KMS-11 (cell line): ENCODE measurements around the gene MRPL42.

Experiments
- H2AFZ ChIP-seq: fragments of 200-600 bp; sonication (generic); 2 replicates; pipeline ENCODE4 v1.6.1; 2016; ENCODE audit warnings: antibody characterized with exemption, mixed run types, low read depth
- H3K27ac ChIP-seq: fragments of 200-600 bp; sonication (generic); 2 replicates; pipeline ENCODE4 v1.6.1; 2016; ENCODE audit warnings: mild to moderate bottlenecking, mixed run types
- H3K27me3 ChIP-seq: fragments of 200-600 bp; sonication (generic); 2 replicates; pipeline ENCODE4 v1.6.1; 2017; ENCODE audit warnings: mild to moderate bottlenecking, low read depth, mixed run types, moderate library complexity; ENCODE audit not compliant: insufficient read depth
- H3K36me3 ChIP-seq: fragments of 200-600 bp; sonication (generic); 2 replicates; pipeline ENCODE4 v1.6.1; 2017; ENCODE audit warnings: mild to moderate bottlenecking, mixed run types; ENCODE audit not compliant: insufficient read depth
- H3K4me1 ChIP-seq: fragments of 200-600 bp; sonication (generic); 2 replicates; pipeline ENCODE4 v1.6.1; 2016; ENCODE audit warnings: mild to moderate bottlenecking, low read depth, mixed run types; ENCODE audit not compliant: poor library complexity, severe bottlenecking
- H3K4me2 ChIP-seq: fragments of 200-600 bp; sonication (generic); 2 replicates; pipeline ENCODE4 v1.7.0; 2016; ENCODE audit warnings: mild to moderate bottlenecking, mixed run types
- H3K4me3 ChIP-seq: fragments of 200-600 bp; sonication (generic); IDR thresholded peaks from 2 replicates; pipeline ENCODE4 v1.6.1; 2017; ENCODE audit warnings: low read depth, low read length, mixed read lengths; ENCODE audit not compliant: insufficient read depth
- H3K79me2 ChIP-seq: fragments of 200-600 bp; sonication (generic); 2 replicates; pipeline ENCODE4 v1.6.1; 2016; ENCODE audit warnings: low read depth, mixed run types; ENCODE audit not compliant: insufficient read depth
- H3K9ac ChIP-seq: fragments of 200-600 bp; sonication (generic); 2 replicates; pipeline ENCODE4 v1.6.1; 2016; ENCODE audit warnings: mild to moderate bottlenecking, mixed run types
- H4K20me1 ChIP-seq: fragments of 200-600 bp; sonication (generic); 2 replicates; pipeline ENCODE4 v1.6.1; 2016; ENCODE audit warnings: mild to moderate bottlenecking, mixed run types; ENCODE audit not compliant: insufficient read depth
- TF ChIP-seq, protein P1 (sequence below): fragments of 200-600 bp; sonication (generic); conservative IDR thresholded peaks from 2 replicates; pipeline ENCODE4 v1.6.1; 2017; ENCODE audit warnings: low read depth, mild to moderate bottlenecking, antibody characterized with exemption, low read length, moderate library complexity, mixed read lengths

The MRPL42 gene

DNA sequence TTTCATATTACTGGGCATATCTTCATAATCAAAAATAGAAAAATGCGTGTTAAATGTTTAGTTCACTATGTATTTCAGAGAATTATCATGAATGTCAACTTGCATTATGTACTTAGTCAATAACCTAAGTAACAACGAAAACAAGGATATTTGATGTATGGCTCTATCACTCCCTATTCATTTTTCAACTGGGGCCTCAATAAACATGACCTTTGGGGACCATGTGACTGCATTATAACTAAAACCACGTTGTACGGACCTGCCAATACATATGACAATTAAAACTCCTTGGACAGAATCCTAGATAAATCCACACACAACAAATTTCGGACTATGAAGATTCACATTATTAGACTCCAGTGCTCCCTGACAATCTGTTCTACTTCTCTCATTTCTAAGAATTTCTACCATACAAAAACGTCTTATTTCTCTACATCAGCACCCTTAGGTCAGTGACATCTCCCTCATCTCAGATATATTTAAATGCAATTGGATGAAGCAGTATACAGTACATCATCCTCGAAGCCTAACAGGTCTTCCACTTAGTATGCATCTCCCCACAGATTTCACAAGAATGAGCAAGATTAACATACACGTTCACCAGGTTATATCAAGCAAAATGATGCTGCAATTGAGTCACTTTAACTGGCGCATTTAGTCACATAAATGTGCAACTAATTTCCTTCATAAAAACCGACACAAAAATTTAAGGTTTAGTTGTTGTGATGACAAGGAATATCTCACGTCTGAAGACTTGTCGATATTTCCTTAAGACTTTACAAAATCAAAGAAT is 27.1 kb upstream of the MRPL42 start:
- Histone ChIP-seq H3K27me3 (no peaks in the 10 kb centered on the region), H3K36me3 (no peaks in the 10 kb centered on the region), H3K27ac (peak overlapping the region; percentile 74), H2AFZ (no peak overlapping the region), H3K4me1 (peaks cover 56% of the 10 kb centered on the region), H3K4me2 (peak overlapping the region; percentile 100), H3K79me2 (peaks cover 62% of the 10 kb centered on the region), H3K4me3 (no peak overlapping the region), H4K20me1 (peaks cover 53% of the 10 kb centered on the region), H3K9ac (peak overlapping the region; percentile 89; the same call in 1 of the 2 replicates)
- TF ChIP-seq, protein P1, sequence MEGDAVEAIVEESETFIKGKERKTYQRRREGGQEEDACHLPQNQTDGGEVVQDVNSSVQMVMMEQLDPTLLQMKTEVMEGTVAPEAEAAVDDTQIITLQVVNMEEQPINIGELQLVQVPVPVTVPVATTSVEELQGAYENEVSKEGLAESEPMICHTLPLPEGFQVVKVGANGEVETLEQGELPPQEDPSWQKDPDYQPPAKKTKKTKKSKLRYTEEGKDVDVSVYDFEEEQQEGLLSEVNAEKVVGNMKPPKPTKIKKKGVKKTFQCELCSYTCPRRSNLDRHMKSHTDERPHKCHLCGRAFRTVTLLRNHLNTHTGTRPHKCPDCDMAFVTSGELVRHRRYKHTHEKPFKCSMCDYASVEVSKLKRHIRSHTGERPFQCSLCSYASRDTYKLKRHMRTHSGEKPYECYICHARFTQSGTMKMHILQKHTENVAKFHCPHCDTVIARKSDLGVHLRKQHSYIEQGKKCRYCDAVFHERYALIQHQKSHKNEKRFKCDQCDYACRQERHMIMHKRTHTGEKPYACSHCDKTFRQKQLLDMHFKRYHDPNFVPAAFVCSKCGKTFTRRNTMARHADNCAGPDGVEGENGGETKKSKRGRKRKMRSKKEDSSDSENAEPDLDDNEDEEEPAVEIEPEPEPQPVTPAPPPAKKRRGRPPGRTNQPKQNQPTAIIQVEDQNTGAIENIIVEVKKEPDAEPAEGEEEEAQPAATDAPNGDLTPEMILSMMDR: no peak

DNA sequence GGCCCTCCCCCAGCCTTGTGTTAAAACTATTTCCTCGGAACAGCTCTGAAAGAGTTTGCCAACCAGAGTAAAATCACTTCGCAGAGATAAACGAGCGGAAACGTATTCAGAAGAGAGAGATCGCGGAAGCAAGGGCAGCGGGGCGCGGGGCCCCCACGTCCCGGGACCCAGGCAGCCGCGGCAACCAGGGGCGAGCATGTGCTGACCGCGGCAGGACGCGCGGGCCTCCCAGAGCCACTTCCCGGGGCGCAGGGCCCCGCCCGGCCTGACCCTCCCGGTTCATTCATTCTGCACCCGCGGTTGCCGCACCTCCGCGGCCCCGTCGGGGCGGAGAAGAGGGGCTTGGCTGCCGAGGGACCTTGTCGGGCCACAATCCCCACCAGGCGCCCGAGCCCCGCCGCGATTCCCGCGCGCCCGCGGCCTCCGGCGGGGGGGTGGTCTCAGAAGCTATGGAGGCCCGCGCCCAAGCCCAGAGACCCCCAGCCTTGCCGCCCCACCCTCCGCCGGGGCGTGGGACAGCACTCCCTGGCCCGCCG is 26.2 kb upstream of the MRPL42 start:
- H4K20me1 ChIP-seq: peaks cover 46% of the 10 kb centered on the region
- peak overlapping the region; percentile 74 for H3K27ac ChIP-seq
- H3K9ac ChIP-seq: peak overlapping the region; percentile 89
- peaks cover 53% of the 10 kb centered on the region for H3K79me2 ChIP-seq
- peaks cover 47% of the 10 kb centered on the region for H3K4me1 ChIP-seq
- peak overlapping the region; percentile 96 for H2AFZ ChIP-seq
- TF ChIP-seq, protein P1: no peak
- H3K4me3 ChIP-seq: no peak overlapping the region
- H3K27me3 ChIP-seq: no peaks in the 10 kb centered on the region
- H3K36me3 ChIP-seq: no peaks in the 10 kb centered on the region
- H3K4me2 ChIP-seq: peak overlapping the region; percentile 100

DNA sequence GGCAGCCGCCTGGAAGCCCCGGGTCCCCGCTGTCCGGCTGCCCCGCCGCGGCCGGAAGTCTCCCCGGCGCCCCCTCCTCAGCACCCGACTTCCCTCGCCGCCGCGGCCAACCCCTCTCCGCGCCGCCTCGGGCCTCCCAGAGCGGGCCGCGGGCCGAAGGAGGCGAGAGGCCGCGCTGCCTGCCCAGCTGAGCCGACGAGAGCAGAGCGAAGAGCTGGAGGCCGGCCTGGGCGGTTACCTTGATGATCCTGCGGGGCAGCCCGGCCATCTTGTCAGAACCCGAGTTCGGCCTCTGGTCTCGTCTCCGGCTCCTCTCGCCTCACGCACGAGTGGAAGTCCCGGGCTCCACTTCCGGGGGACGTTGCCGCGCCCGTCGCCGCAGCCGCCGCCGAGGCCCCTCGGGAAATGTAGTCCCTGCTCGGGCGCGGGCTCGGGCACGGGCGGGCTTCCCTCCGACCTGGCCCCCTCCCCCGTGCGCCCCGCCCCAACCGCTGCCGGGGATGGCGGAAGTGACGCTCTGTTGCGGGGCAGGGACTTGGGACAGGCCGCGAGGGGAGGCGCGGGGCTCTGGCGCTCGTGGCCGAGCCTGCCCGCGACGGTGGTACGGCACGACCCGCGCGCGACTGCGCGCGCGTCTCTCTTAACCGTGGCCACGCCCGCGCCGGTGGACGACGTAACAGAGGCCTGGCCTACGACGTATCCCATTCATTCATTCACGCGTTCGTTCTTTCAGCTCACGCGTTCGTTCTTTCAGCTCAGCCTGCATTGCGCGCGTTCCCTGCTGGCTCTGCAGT is 25.5 kb upstream of the MRPL42 start, which contains the start of gene UBE2N:
Gene UBE2N, minus strand, starts transcription at position 331 of the 794 bp plus-strand sequence. Its CDS starts 63 bp downstream, at position 268.
- Histone ChIP-seq H3K4me1 (peaks cover 40% of the 10 kb centered on the region), H3K4me3 (no peak within 1 kb of the TSS), H3K36me3 (no peaks in the 10 kb centered on the region), H3K9ac (peak within 1 kb of the TSS; percentile 89), H3K27me3 (no peaks in the 10 kb centered on the region), H4K20me1 (peaks cover 39% of the 10 kb centered on the region), H3K4me2 (peak within 1 kb of the TSS; percentile 100), H3K27ac (peak within 1 kb of the TSS; percentile 74), H2AFZ (peak within 1 kb of the TSS; percentile 96), H3K79me2 (peaks cover 46% of the 10 kb centered on the region)
- TF ChIP-seq, protein P1: no peak

DNA sequence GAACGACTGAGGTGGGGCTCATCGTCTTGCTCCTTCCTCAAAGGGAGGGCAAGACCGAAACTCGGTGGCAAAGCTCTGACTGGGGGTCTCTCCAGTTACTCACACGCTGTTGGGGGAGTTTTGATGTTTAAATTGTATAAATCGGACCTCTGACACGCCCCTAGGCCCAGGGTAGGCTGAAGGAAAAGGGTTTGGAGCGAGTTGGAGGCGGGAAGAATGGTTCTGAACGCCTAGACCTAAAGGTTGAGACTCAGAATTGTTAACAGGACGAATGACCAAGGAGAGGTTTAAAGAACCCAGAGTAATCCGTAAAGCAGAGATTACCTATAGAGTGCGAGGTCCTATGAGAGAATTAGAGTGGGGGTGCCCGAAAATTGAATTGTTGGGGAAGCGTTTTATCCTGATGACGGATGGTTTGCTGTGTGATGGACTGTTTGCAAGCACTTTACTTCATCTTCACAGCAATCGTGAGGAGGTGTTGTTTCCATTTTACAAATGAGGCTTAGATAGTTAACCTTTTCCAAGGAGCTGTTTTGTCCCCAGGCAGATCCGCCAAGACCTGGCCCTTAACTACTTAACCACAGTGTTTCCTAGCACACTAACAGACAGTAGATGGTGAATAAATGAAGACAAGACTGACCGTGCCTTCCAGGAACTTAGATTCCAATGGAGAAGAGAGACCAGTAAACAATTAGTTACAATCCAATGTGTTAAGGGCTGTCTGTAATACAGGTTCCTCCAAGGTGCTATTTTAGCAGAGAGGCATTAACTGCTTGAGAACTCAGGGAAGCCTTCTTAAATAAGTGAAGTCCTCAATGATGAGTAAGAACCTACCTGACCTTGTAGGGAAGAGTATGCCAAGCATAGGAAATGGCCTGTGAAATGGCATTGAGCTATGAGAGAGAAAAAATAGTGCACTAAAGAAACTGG is 24.6 kb upstream of the MRPL42 start:
- TF ChIP-seq, protein P1: no peak
- Histone ChIP-seq H2AFZ (peak overlapping the region; percentile 96), H3K27me3 (no peaks in the 10 kb centered on the region), H3K79me2 (peaks cover 37% of the 10 kb centered on the region), H3K4me3 (no peak overlapping the region), H3K36me3 (no peaks in the 10 kb centered on the region), H4K20me1 (peaks cover 31% of the 10 kb centered on the region), H3K4me2 (peak overlapping the region; percentile 96), H3K9ac (peak overlapping the region; percentile 89), H3K27ac (peak overlapping the region; percentile 74), H3K4me1 (peaks cover 32% of the 10 kb centered on the region)
